Loucy (cell line): ENCODE measurements around the gene TMEM243.

Experiments
- H2AFZ ChIP-seq: fragments of 200-600 bp; sonication (generic); 2 replicates; pipeline ENCODE4 v1.6.0; 2016; ENCODE audit warnings: antibody characterized with exemption, mild to moderate bottlenecking, low read length, moderate library complexity
- H3F3A ChIP-seq: fragments of 200-600 bp; 2 replicates; pipeline ENCODE4 v1.6.0; 2016; ENCODE audit warnings: antibody characterized with exemption, low read depth, mild to moderate bottlenecking
- H3K27me3 ChIP-seq: fragments of 200-600 bp; sonication (generic); 2 replicates; pipeline ENCODE4 v1.6.1; 2014; ENCODE audit warnings: low read length, mild to moderate bottlenecking; ENCODE audit not compliant: insufficient read depth, poor library complexity, severe bottlenecking
- H3K36me3 ChIP-seq: fragments of 200-600 bp; sonication (generic); 2 replicates; pipeline ENCODE4 v1.6.1; 2016; ENCODE audit warnings: low read length; ENCODE audit not compliant: insufficient read depth
- H3K4me1 ChIP-seq: fragments of 200-600 bp; sonication (generic); 2 replicates; pipeline ENCODE4 v1.5.1; 2014; ENCODE audit warnings: low read length, mild to moderate bottlenecking; ENCODE audit not compliant: insufficient read depth, poor library complexity, severe bottlenecking
- H3K4me2 ChIP-seq: fragments of 200-600 bp; sonication (generic); 2 replicates; pipeline ENCODE4 v1.6.0; 2014; ENCODE audit warnings: antibody characterized with exemption, low read length, low read depth, mild to moderate bottlenecking; ENCODE audit not compliant: poor library complexity, severe bottlenecking
- H3K4me3 ChIP-seq: fragments of 200-600 bp; sonication (generic); 2 replicates; pipeline ENCODE4 v1.5.1; 2014; ENCODE audit warnings: low read length, mild to moderate bottlenecking, mixed read lengths; ENCODE audit not compliant: poor library complexity, severe bottlenecking
- H3K79me2 ChIP-seq: fragments of 200-600 bp; sonication (generic); 2 replicates; pipeline ENCODE4 v1.6.1; 2014; ENCODE audit warnings: low read length; ENCODE audit not compliant: insufficient read depth
- H3K9ac ChIP-seq: fragments of 200-600 bp; sonication (generic); 2 replicates; pipeline ENCODE4 v1.6.0; 2014; ENCODE audit warnings: mild to moderate bottlenecking, low read depth, low read length, moderate library complexity; ENCODE audit not compliant: poor library complexity, severe bottlenecking
- H3K9me2 ChIP-seq: fragments of 200-600 bp; sonication (generic); replicated peaks from 2 replicates; pipeline ENCODE4 v1.6.1; 2016; ENCODE audit warnings: low read depth, low read length, mixed read lengths
- H3K9me3 ChIP-seq: fragments of 200-600 bp; sonication (generic); 2 replicates; pipeline ENCODE4 v1.6.1; 2014; ENCODE audit warnings: mild to moderate bottlenecking, antibody characterized with exemption, low read length, low read depth; ENCODE audit not compliant: insufficient read depth
- H4K20me1 ChIP-seq: fragments of 200-600 bp; sonication (generic); 2 replicates; pipeline ENCODE4 v1.6.0; 2014; ENCODE audit warnings: antibody characterized with exemption, low read length, mild to moderate bottlenecking; ENCODE audit not compliant: insufficient read depth, poor library complexity, severe bottlenecking
- EZH2phosphoT487 ChIP-seq: fragments of 200-600 bp; IDR thresholded peaks from 2 replicates; pipeline ENCODE4 v1.6.1; 2018; ENCODE audit warnings: antibody characterized with exemption, mild to moderate bottlenecking, moderate library complexity, borderline replicate concordance
- TF ChIP-seq, protein P1 (sequence below): fragments of 200-600 bp; sonication (generic); conservative IDR thresholded peaks from 2 replicates; pipeline ENCODE4 v1.5.1; 2014; ENCODE audit warnings: mild to moderate bottlenecking, antibody characterized with exemption, low read length

TMEM243 gene

DNA sequence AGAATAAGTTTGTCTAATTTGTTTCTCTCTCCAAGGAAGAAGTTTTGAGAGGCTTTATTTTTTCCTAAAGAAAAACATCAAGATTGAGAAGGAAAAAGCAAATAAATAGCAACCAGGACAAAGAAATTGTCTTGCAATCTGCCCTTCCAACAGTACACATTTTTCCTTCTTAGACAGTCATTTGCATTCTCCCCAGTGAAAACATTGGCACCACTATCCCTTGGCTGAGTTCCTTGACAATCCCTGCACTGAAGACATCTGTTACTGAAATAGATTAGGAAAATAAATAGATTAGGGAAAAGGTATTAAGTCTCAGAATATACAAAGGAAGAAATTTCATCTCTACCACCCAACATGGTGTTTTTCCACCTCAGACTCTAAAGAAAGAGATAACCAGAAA is 12.2 kb upstream of the TMEM243 start:
- H3K27me3 ChIP-seq, result no peaks in the 10 kb centered on the region
- no peaks in the 10 kb centered on the region for H3K79me2 ChIP-seq
- no peak overlapping the region for H3K4me2 ChIP-seq
- no peaks in the 10 kb centered on the region for H3F3A ChIP-seq
- TF ChIP-seq EZH2phosphoT487, result no peak
- H2AFZ ChIP-seq, result no peak overlapping the region
- H3K9me3 ChIP-seq, result no peaks in the 10 kb centered on the region
- no peaks in the 10 kb centered on the region for H3K9me2 ChIP-seq
- no peak overlapping the region for H3K9ac ChIP-seq
- H3K4me1 ChIP-seq, result no peaks in the 10 kb centered on the region
- H3K4me3 ChIP-seq, result no peak overlapping the region
- H4K20me1 ChIP-seq, result no peaks in the 10 kb centered on the region
- H3K36me3 ChIP-seq, result no peaks in the 10 kb centered on the region

DNA sequence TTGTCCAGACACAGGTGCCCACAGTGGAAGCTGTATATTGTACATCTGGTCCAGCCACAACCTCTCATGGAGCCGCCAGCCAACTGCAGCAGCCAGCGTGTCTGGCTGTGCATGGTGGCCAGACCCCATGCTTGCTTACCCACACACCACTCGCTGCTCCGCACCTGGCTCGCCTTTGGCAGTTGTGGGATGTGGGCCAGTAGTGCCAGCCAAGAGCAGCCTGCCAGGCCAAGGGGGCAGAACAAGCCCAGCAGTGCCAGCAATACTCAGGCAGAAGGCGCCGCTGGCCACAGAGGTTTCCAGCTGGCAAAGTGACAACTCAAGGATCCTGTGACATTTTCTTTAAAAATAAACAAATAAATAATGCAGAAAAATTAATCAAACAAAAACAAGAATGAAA is 11.7 kb upstream of the TMEM243 start:
- Histone ChIP-seq H3K4me2 (no peak overlapping the region), H3K9me3 (no peaks in the 10 kb centered on the region), H3K9me2 (no peaks in the 10 kb centered on the region), H3K79me2 (no peaks in the 10 kb centered on the region), H3K27me3 (no peaks in the 10 kb centered on the region), H2AFZ (no peak overlapping the region), H3K36me3 (no peaks in the 10 kb centered on the region), H3F3A (no peaks in the 10 kb centered on the region), H3K4me3 (no peak overlapping the region), H3K9ac (no peak overlapping the region), H3K4me1 (no peaks in the 10 kb centered on the region), H4K20me1 (no peaks in the 10 kb centered on the region)
- TF ChIP-seq, protein P1, sequence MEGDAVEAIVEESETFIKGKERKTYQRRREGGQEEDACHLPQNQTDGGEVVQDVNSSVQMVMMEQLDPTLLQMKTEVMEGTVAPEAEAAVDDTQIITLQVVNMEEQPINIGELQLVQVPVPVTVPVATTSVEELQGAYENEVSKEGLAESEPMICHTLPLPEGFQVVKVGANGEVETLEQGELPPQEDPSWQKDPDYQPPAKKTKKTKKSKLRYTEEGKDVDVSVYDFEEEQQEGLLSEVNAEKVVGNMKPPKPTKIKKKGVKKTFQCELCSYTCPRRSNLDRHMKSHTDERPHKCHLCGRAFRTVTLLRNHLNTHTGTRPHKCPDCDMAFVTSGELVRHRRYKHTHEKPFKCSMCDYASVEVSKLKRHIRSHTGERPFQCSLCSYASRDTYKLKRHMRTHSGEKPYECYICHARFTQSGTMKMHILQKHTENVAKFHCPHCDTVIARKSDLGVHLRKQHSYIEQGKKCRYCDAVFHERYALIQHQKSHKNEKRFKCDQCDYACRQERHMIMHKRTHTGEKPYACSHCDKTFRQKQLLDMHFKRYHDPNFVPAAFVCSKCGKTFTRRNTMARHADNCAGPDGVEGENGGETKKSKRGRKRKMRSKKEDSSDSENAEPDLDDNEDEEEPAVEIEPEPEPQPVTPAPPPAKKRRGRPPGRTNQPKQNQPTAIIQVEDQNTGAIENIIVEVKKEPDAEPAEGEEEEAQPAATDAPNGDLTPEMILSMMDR, result no peak

DNA sequence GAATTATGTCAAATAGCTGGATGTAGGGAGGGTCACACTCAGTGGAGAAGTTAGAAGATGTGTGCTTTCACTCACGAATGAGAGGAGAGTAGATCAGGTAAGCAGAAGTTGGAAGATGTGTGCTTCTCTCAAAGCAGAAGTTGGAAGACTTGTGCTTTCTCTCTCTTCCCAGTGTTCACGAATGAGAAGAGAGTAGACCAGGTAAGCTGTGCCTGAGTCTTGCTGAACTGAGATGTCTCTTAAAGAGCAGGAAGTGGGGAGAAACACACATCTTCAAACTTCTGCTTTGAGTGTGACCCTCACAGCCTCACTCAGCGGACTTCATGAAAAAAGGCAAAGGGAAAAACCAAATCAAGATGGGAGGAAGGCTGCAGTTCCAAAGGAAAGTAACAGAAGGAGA is 7.0 kb upstream of the TMEM243 start:
- Histone ChIP-seq H2AFZ (no peak overlapping the region), H3K4me1 (no peaks in the 10 kb centered on the region), H3K4me2 (no peak overlapping the region), H4K20me1 (no peaks in the 10 kb centered on the region), H3K79me2 (no peaks in the 10 kb centered on the region), H3K4me3 (no peak overlapping the region), H3K9me3 (no peaks in the 10 kb centered on the region), H3K27me3 (peaks cover 10% of the 10 kb centered on the region), H3F3A (no peaks in the 10 kb centered on the region), H3K36me3 (no peaks in the 10 kb centered on the region), H3K9me2 (no peaks in the 10 kb centered on the region), H3K9ac (no peak overlapping the region)
- no peak for TF ChIP-seq EZH2phosphoT487
- TF ChIP-seq, protein P1, result no peak

DNA sequence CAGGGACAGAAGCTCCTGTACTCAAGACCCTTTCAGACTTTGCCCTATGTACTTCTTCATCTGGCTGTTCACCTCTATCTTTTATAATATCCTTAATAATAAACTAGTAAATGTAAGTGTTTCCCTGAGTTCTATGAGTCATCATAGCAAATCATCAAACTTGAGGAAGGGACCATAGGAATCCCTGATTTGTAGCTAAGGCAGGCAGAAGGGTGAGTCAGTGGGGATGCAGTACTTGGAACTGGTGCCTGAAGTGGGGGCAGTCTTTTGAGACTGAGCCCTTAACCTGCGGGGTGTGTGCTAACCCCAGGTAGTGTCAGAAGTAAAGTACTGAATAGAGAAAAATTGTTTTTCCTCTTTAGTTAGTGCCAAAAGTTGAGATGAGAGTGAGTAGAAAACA is 6.2 kb upstream of the TMEM243 start:
- Histone ChIP-seq H2AFZ (no peak overlapping the region), H3K79me2 (no peaks in the 10 kb centered on the region), H3K9me3 (no peaks in the 10 kb centered on the region), H3K4me1 (peaks cover 2% of the 10 kb centered on the region), H3K9ac (no peak overlapping the region), H3K9me2 (no peaks in the 10 kb centered on the region), H3K4me2 (no peak overlapping the region), H4K20me1 (no peaks in the 10 kb centered on the region), H3K4me3 (no peak overlapping the region), H3K27me3 (peaks cover 14% of the 10 kb centered on the region), H3F3A (no peaks in the 10 kb centered on the region), H3K36me3 (no peaks in the 10 kb centered on the region)
- no peak for TF ChIP-seq EZH2phosphoT487
- TF ChIP-seq, protein P1, result no peak
